B cell (primary cell): ENCODE measurements around the gene LMBR1L. TPM values are rescaled to one million over a fixed set of nuclear protein-coding genes. Genes with fewer than 3 reads are reported as not detected.

Experiments used
- polyA plus RNA-seq: library from polyadenylated mRNA; depleted of rRNA; stranded (reverse); fragments of >200 nt; gene quantifications from 2 replicates; pipeline ENCODE4 v1.2.3, GENCODE V29; 2012
- small RNA-seq: library from RNA; depleted of rRNA; stranded (forward); fragments of <200 nt; gene quantifications from one replicate; pipeline ENCODE3, GENCODE V24; 2012; ENCODE audit warnings: low replicate concordance, low read depth; ENCODE audit not compliant: insufficient read length
- total RNA-seq, 2 donors: library from RNA; stranded (reverse); fragments of 120-200 nt in 1 of 2; gene quantifications; 1 replicate in 1 of 2; 2 replicates in 1 of 2; pipeline versions ENCODE4 v1.2.3 to v1.2.4, GENCODE V29; 2013 to 2022

LMBR1L gene
- total and polyA plus RNA-seq, 2 donors (not counting 1 experiment from before 2014, with no cell fraction given) = 133 to 187 TPM

Small RNAs within 50 kb of the gene (small RNA-seq; reads per million reads assigned to genes)
- not detected for gene RF00019

Other genes with a start within 250 kb of the LMBR1L start
- gene RND1, start 245.0 kb downstream of the LMBR1L start, total RNA-seq = 18.7 and 19.5 TPM in 2 replicates
- gene RND1, start 245.0 kb downstream of the LMBR1L start, polyA plus RNA-seq = 7.3 and 14.9 TPM in 2 replicates
- 26.7 and 27.3 TPM in 2 replicates for gene FKBP11, start 185.4 kb downstream of the LMBR1L start, total RNA-seq
- gene FKBP11, start 185.4 kb downstream of the LMBR1L start, polyA plus RNA-seq = 50.6 and 52.5 TPM in 2 replicates
- 77.5 and 83.6 TPM in 2 replicates for gene ARF3, start 153.4 kb downstream of the LMBR1L start, total RNA-seq
- 24.4 and 31.7 TPM in 2 replicates for gene ARF3, start 153.4 kb downstream of the LMBR1L start, polyA plus RNA-seq
- 0.22 and 0.56 TPM in 2 replicates for gene WNT10B, start 139.1 kb downstream of the LMBR1L start, total RNA-seq
- 2.3 and 2.7 TPM in 2 replicates for gene WNT10B, start 139.1 kb downstream of the LMBR1L start, polyA plus RNA-seq
- gene WNT1, start 132.5 kb downstream of the LMBR1L start, total RNA-seq = 0.34 TPM in 1 of 2 replicates, not detected in the other
- 0.26 and 0.55 TPM in 2 replicates for gene WNT1, start 132.5 kb downstream of the LMBR1L start, polyA plus RNA-seq
- 0.10 and 0.15 TPM in 2 replicates for gene DDN, start 111.5 kb downstream of the LMBR1L start, total RNA-seq
- 0.75 and 0.92 TPM in 2 replicates for gene DDN, start 111.5 kb downstream of the LMBR1L start, polyA plus RNA-seq
- gene PRKAG1, start 92.1 kb downstream of the LMBR1L start, total RNA-seq = 58.6 and 60.0 TPM in 2 replicates
- 25.9 and 28.5 TPM in 2 replicates for gene PRKAG1, start 92.1 kb downstream of the LMBR1L start, polyA plus RNA-seq
- gene KMT2D, start 50.1 kb downstream of the LMBR1L start, total RNA-seq = 179 and 199 TPM in 2 replicates
- gene KMT2D, start 50.1 kb downstream of the LMBR1L start, polyA plus RNA-seq = 64.0 and 72.2 TPM in 2 replicates
- 3.0 TPM in 2 replicates for gene RHEBL1, start 40.9 kb downstream of the LMBR1L start, total RNA-seq
- gene RHEBL1, start 40.9 kb downstream of the LMBR1L start, polyA plus RNA-seq = 5.8 and 6.1 TPM in 2 replicates
- gene DHH, start 16.0 kb downstream of the LMBR1L start, total RNA-seq = 0.36 and 0.81 TPM in 2 replicates
- 0.07 TPM in 1 of 2 replicates, not detected in the other for gene DHH, start 16.0 kb downstream of the LMBR1L start, polyA plus RNA-seq
- gene TUBA1B, start 20.5 kb upstream of the LMBR1L start, total RNA-seq = 323 and 327 TPM in 2 replicates
- 370 and 615 TPM in 2 replicates for gene TUBA1B, start 20.5 kb upstream of the LMBR1L start, polyA plus RNA-seq
- 137 and 142 TPM in 2 replicates for gene TUBA1A, start 78.2 kb upstream of the LMBR1L start, total RNA-seq
- 594 and 880 TPM in 2 replicates for gene TUBA1A, start 78.2 kb upstream of the LMBR1L start, polyA plus RNA-seq
- gene TUBA1C, start 154.2 kb upstream of the LMBR1L start, total RNA-seq = 34.9 and 35.2 TPM in 2 replicates
- 89.3 and 121 TPM in 2 replicates for gene TUBA1C, start 154.2 kb upstream of the LMBR1L start, polyA plus RNA-seq
- gene PRPH, start 184.3 kb upstream of the LMBR1L start, total RNA-seq = not detected in 2 replicates
- gene PRPH, start 184.3 kb upstream of the LMBR1L start, polyA plus RNA-seq = not detected in 2 replicates
- 1.0 and 1.7 TPM in 2 replicates for gene TROAP, start 212.4 kb upstream of the LMBR1L start, total RNA-seq
- gene TROAP, start 212.4 kb upstream of the LMBR1L start, polyA plus RNA-seq = 0.62 and 0.88 TPM in 2 replicates
- gene C1QL4, start 226.3 kb upstream of the LMBR1L start, total RNA-seq = not detected in 2 replicates
- not detected in 2 replicates for gene C1QL4, start 226.3 kb upstream of the LMBR1L start, polyA plus RNA-seq
- gene DNAJC22, start 236.0 kb upstream of the LMBR1L start, total RNA-seq = not detected in 2 replicates
- gene DNAJC22, start 236.0 kb upstream of the LMBR1L start, polyA plus RNA-seq = not detected in 2 replicates